HCT116 (cell line): ENCODE results near the gene MPI. TPM values are rescaled to one million over a fixed set of nuclear protein-coding genes. Genes with fewer than 3 reads are reported as not detected.

Experiments
- ATAC-seq: fragments of 200-7000 bp; cut with Tn5 transposase; 2 replicates; pipeline ENCODE4 v1.9.1; 2020; ENCODE audit warnings: mild to moderate bottlenecking, moderate library complexity
- BruUV-seq: library from RNA; stranded (reverse); fragments of 400-500 nt; replicated peaks from 2 replicates; lab custom pipeline; 2021; lab: Mats Ljungman, UMichigan
- CTCF ChIA-PET: fragments of 300-600 bp; sonication (Branson Sonifier 250); formaldehyde crosslinking; loops from one replicate; lab custom pipeline; 2021; ENCODE audit warnings: antibody characterized with exemption; lab: Charles Lee
- POLR2A ChIA-PET: fragments of 300-600, 350-600 bp; sonication (Branson Sonifier 250); formaldehyde crosslinking; loops from one replicate; lab custom pipeline; 2021; ENCODE audit warnings: antibody characterized with exemption; lab: Charles Lee
- RAD21 ChIA-PET, 2 experiments: fragments of 300-600 bp; sonication (Branson Sonifier 250); formaldehyde crosslinking; loops; one replicate each; lab custom pipeline; 2023; ENCODE audit warnings: low total read pairs in 2 of 2; ENCODE audit not compliant: uncharacterized antibody in 2 of 2, unreplicated experiment in 2 of 2, low non-redundant PET in 1 of 2; lab: Charles Lee
- DNase-seq: peaks from one replicate; pipeline ENCODE4 v3.0.0-alpha.2; 2010; ENCODE audit warnings: low read depth, low spot score
- H2AFZ ChIP-seq: fragments of 200-600 bp; shearing (Covaris generic), sonication (generic); 2 replicates; pipeline ENCODE4 v1.6.1; 2017; ENCODE audit warnings: low read depth, mixed run types, mixed read lengths, antibody characterized with exemption, low read length; ENCODE audit not compliant: poor library complexity, severe bottlenecking
- H3K27ac ChIP-seq: 2 replicates; pipeline ENCODE4 v1.5.1; 2012; ENCODE audit warnings: low read depth, low read length
- H3K27me3 ChIP-seq: fragments of 200-600 bp; sonication (generic); 2 replicates; pipeline ENCODE4 v1.6.1; 2016; ENCODE audit warnings: mixed run types, low read length, mixed read lengths; ENCODE audit not compliant: insufficient read depth
- H3K36me3 ChIP-seq, 2 experiments: fragments of 200-500 bp in 1 of 2; fragments of 200-600 bp in 1 of 2; sonication (Bioruptor generic) in 1 of 2; sonication (generic) in 1 of 2; 2 replicates each; pipeline versions ENCODE4 v1.5.1 to v1.6.1; 2014 to 2016; ENCODE audit warnings: low read length in 2 of 2, inconsistent platforms in 1 of 2, mixed read lengths in 1 of 2, mixed run types in 1 of 2; ENCODE audit not compliant: insufficient read depth in 2 of 2, control insufficient read depth in 1 of 2
- H3K4me1 ChIP-seq, 2 experiments: fragments of 200-600 bp in 1 of 2; sonication (generic) in 1 of 2; 2 replicates each; pipeline versions ENCODE4 v1.5.1 to v1.6.1; 2012 to 2017; ENCODE audit warnings: low read length in 2 of 2, inconsistent platforms in 1 of 2, mild to moderate bottlenecking in 1 of 2, mixed read lengths in 1 of 2, mixed run types in 1 of 2, moderate library complexity in 1 of 2; ENCODE audit not compliant: insufficient read depth in 2 of 2, control insufficient read depth in 1 of 2
- H3K4me2 ChIP-seq: fragments of 200-600 bp; sonication (generic); 2 replicates; pipeline ENCODE4 v1.6.1; 2017; ENCODE audit warnings: mixed run types, low read length, mixed read lengths
- H3K4me3 ChIP-seq, 2 experiments: fragments of 200-600 bp in 1 of 2; sonication (generic) in 1 of 2; replicated peaks in 1 of 2; 2 replicates each; pipeline ENCODE4 v1.5.1; 2011 to 2016; ENCODE audit warnings: low read length in 2 of 2, control low read depth in 1 of 2, low read depth in 1 of 2, mild to moderate bottlenecking in 1 of 2, mixed read lengths in 1 of 2, mixed run types in 1 of 2
- H3K79me2 ChIP-seq: fragments of 200-600 bp; sonication (generic); 2 replicates; pipeline ENCODE4 v1.6.1; 2017; ENCODE audit warnings: mild to moderate bottlenecking, mixed run types, low read length, moderate library complexity, mixed read lengths; ENCODE audit not compliant: insufficient read depth
- H3K9ac ChIP-seq: fragments of 200-600 bp; sonication (generic); 2 replicates; pipeline ENCODE4 v1.6.1; 2016; ENCODE audit warnings: low read length, mixed read lengths
- H3K9me2 ChIP-seq: fragments of 200-600 bp; sonication (generic), shearing (Covaris generic); 2 replicates; pipeline ENCODE4 v1.6.1; 2017; ENCODE audit warnings: mixed run types, mild to moderate bottlenecking, moderate library complexity; ENCODE audit not compliant: insufficient read depth
- H3K9me3 ChIP-seq, 2 experiments: fragments of 200-500 bp in 1 of 2; fragments of 200-600 bp in 1 of 2; sonication (Bioruptor generic) in 1 of 2; sonication (generic) in 1 of 2; 2 replicates each; pipeline ENCODE4 v1.6.1; 2014 to 2017; ENCODE audit warnings: low read length in 2 of 2, mixed read lengths in 2 of 2, inconsistent platforms in 1 of 2, low read depth in 1 of 2, mild to moderate bottlenecking in 1 of 2, mixed run types in 1 of 2, moderate library complexity in 1 of 2; ENCODE audit not compliant: control insufficient read depth in 1 of 2, insufficient read depth in 1 of 2
- H4K20me1 ChIP-seq: fragments of 200-600 bp; sonication (generic), shearing (Covaris generic); 2 replicates; pipeline ENCODE4 v1.6.1; 2017; ENCODE audit warnings: mixed run types, mild to moderate bottlenecking, moderate library complexity; ENCODE audit not compliant: insufficient read depth
- ATF3 ChIP-seq: IDR thresholded peaks from 2 replicates; pipeline ENCODE4 v1.6.1; 2012
- CBX3 ChIP-seq: IDR thresholded peaks from 2 replicates; pipeline ENCODE4 v1.6.1; 2012; ENCODE audit warnings: low read depth
- CTCF ChIP-seq, 3 experiments: fragments of 200-600 bp in 1 of 3; sonication (generic) in 1 of 3; IDR thresholded peaks in 2 of 3; conservative IDR thresholded peaks in 1 of 3; 2 replicates each; pipeline ENCODE4 v1.5.1; 2012 to 2017; ENCODE audit warnings: low read depth in 2 of 3, low read length in 2 of 3, antibody characterized with exemption in 1 of 3, borderline replicate concordance in 1 of 3, control low read depth in 1 of 3, mild to moderate bottlenecking in 1 of 3, mixed read lengths in 1 of 3, mixed run types in 1 of 3, moderate library complexity in 1 of 3; ENCODE audit not compliant: insufficient read depth in 1 of 3
- ELF1 ChIP-seq: IDR thresholded peaks from 2 replicates; pipeline ENCODE4 v1.6.1; 2012; ENCODE audit warnings: low read depth, borderline replicate concordance
- EZH2 ChIP-seq: fragments of 200-600 bp; sonication (generic); IDR thresholded peaks from 2 replicates; pipeline ENCODE4 v1.6.1; 2017; ENCODE audit warnings: antibody characterized with exemption, mixed run types
- FOSL1 ChIP-seq: IDR thresholded peaks from 2 replicates; pipeline ENCODE4 v1.6.1; 2012; ENCODE audit warnings: low read depth
- JUND ChIP-seq: IDR thresholded peaks from 2 replicates; pipeline ENCODE4 v1.6.1; 2012
- MAX ChIP-seq: IDR thresholded peaks from 2 replicates; pipeline ENCODE4 v1.6.1; 2012
- POLR2AphosphoS5 ChIP-seq: IDR thresholded peaks from 2 replicates; pipeline ENCODE4 v1.6.1; 2011; ENCODE audit warnings: mild to moderate bottlenecking, low read depth, low read length, moderate library complexity
- RAD21 ChIP-seq: IDR thresholded peaks from 2 replicates; pipeline ENCODE4 v1.6.1; 2012; ENCODE audit warnings: low read depth, mild to moderate bottlenecking
- SP1 ChIP-seq: IDR thresholded peaks from 2 replicates; pipeline ENCODE4 v1.6.1; 2012; ENCODE audit warnings: low read depth
- YY1 ChIP-seq: IDR thresholded peaks from 2 replicates; pipeline ENCODE4 v1.6.1; 2011; ENCODE audit warnings: low read length, low read depth, moderate library complexity, mild to moderate bottlenecking; ENCODE audit not compliant: insufficient replicate concordance; ENCODE audit errors: extremely low read depth
- ZFX ChIP-seq: fragments of 450-650 bp; IDR thresholded peaks from 2 replicates; pipeline ENCODE4 v1.6.1; 2017
- intact Hi-C: fragments of 100-400 bp; cut with micrococcal nuclease; formaldehyde crosslinking; loops from 2 replicates; pipeline ENCODE4 v1.10.0; 2022
- total RNA-seq: library from RNA; stranded (reverse); gene quantifications from one replicate; pipeline ENCODE4 v1.2.1, GENCODE V29; 2021; ENCODE audit not compliant: unreplicated experiment

The MPI gene
- total RNA-seq, 1 experiment from 2014 or later = 49.7 TPM

- 0 out of 2 replicates have a peak, but pooled peaks have one; percentile 5 for TF ChIP-seq JUND
- peak; percentile 13; the same call in 1 of the 2 replicates for TF ChIP-seq POLR2AphosphoS5
- no peak for TF ChIP-seq FOSL1
- TF ChIP-seq MAX = no peak
- TF ChIP-seq EZH2 = no peak
- TF ChIP-seq ATF3 = no peak
- TF ChIP-seq SP1 = no peak
- TF ChIP-seq ELF1 = no peak
- no peak for TF ChIP-seq CBX3
- H3K36me3 ChIP-seq = peaks cover 10 to 37% of the 10 kb centered on the region in 2 experiments; a peak in 3 of 4 replicates
- no TSS peak for BruUV-seq
Measured at GRCh38 chr15:74897300-74897701, 7.5 kb downstream of the MPI start.

GRCh38 chr15:74901612-74902063 lies 11.8 kb downstream of the MPI start:
- ChIA-PET RAD21 (interaction anchor here (0.7 to 1.1 kb wide), 4 partner anchors 59 to 131 kb away, joined by 3 to 5 read pairs (median 4); partner anchors contain the start of gene ULK3 (in 1 of the 2)), POLR2A (interaction anchor here (1.1 to 1.4 kb wide), 2 partner anchors 9 to 36 kb away, joined by 3 to 5 read pairs; partner anchors contain the start of gene COX5A), CTCF (interaction anchor here (0.6 to 2.5 kb wide), 28 partner anchors 8 to 407 kb away, joined by 3 to 32 read pairs (median 5); partner anchors contain the start of genes MPI, SCAMP2 and ULK3)
- no peak overlapping the region for H2AFZ ChIP-seq
- H3K4me2 ChIP-seq = no peak overlapping the region
- TF ChIP-seq RAD21 (peak; percentile 61), FOSL1 (no peak), CTCF (IDR thresholded peaks at IDR 0.05 in 2 of 3, conservative IDR thresholded peaks at IDR 0.05 in 1 of 3; ENCODE audit: borderline replicate concordance in 1 of 3, insufficient read depth in 1 of 3, low read depth in 2 of 3, low read length in 2 of 3) (peak; percentile 67 to 93 (median 85); a peak in 5 of 6 replicates), ZFX (no peak), YY1 (no peak)
- peaks cover 19% of the 10 kb centered on the region for H3K79me2 ChIP-seq
- H4K20me1 ChIP-seq = no peaks in the 10 kb centered on the region; the same call in 1 of the 2 replicates
- no peaks in the 10 kb centered on the region for H3K9me2 ChIP-seq
- intact Hi-C loops = loop anchor here (1.0 kb wide), 1 partner anchor 130 kb away; no protein-coding TSS in a partner anchor
- no peaks in the 10 kb centered on the region for H3K9me3 ChIP-seq
- peaks cover 6 to 9% of the 10 kb centered on the region in 2 experiments; a peak in 2 of 4 replicates for H3K4me1 ChIP-seq
- DNase-seq (no peak), ATAC-seq (peak; percentile 59)
- no peak overlapping the region for H3K27ac ChIP-seq
- no peak overlapping the region for H3K9ac ChIP-seq
- H3K4me3 ChIP-seq = no peak overlapping the region
- no TSS peak for BruUV-seq
- no peaks in the 10 kb centered on the region for H3K27me3 ChIP-seq
- peaks cover 11 to 38% of the 10 kb centered on the region in 2 experiments; a peak in 3 of 4 replicates for H3K36me3 ChIP-seq

More at GRCh38 chr15:74897300-74897701, 7.5 kb downstream of the MPI start:
- RAD21 ChIA-PET = no interaction called here
- H3K4me3 ChIP-seq = no peak overlapping the region
- no peaks in the 10 kb centered on the region for H3K27me3 ChIP-seq
- DNase-seq = no peak
- H3K9me3 ChIP-seq = no peaks in the 10 kb centered on the region
- POLR2A ChIA-PET = interaction anchor here (1.9 kb wide), 1 partner anchor 9 kb away, joined by 6 read pairs; the partner anchor contains the start of gene FAM219B
- H2AFZ ChIP-seq = no peak overlapping the region
- H3K9ac ChIP-seq = no peak overlapping the region
- ATAC-seq = no peak
- no peaks in the 10 kb centered on the region for H3K79me2 ChIP-seq
- H3K4me1 ChIP-seq = peaks cover 5 to 14% of the 10 kb centered on the region in 2 experiments; a peak in 3 of 4 replicates
- no peaks in the 10 kb centered on the region for H3K9me2 ChIP-seq
- H3K27ac ChIP-seq = no peak overlapping the region
- H4K20me1 ChIP-seq = no peaks in the 10 kb centered on the region; the same call in 1 of the 2 replicates
- intact Hi-C loops = no loop called here
- H3K4me2 ChIP-seq = no peak overlapping the region
- CTCF ChIA-PET = no interaction called here
